Measurements from ENCODE around the gene SLC15A4. TPM values are rescaled to one million over a fixed set of nuclear protein-coding genes. Genes with fewer than 3 reads are reported as not detected.

SLC15A4 gene
- total and polyA plus RNA-seq, 2 donors (not counting 1 experiment from before 2014, with no cell fraction given), result 35.8 to 36.3 TPM

GRCh38 chr12:128817111-128818015, 6.4 kb downstream of the SLC15A4 start:
- DNase-seq (ENCODE audit: low read depth in 2 of 2), result peak; percentile 43 to 88
- Histone ChIP-seq H2AFZ (ENCODE audit: low read length) (no peak overlapping the region), H4K20me1 (ENCODE audit: control insufficient read depth, extremely low read depth, insufficient read depth, low read length) (no peaks in the 10 kb centered on the region), H3K79me2 (ENCODE audit: control insufficient read depth, insufficient read depth, low read length) (peaks cover 85% of the 10 kb centered on the region), H3K4me2 (ENCODE audit: extremely low read depth, insufficient read depth, low read length) (peak overlapping the region; percentile 7), H3K9ac (ENCODE audit: insufficient read depth, low read length) (no peak overlapping the region), H3K9me3 (ENCODE audit: control insufficient read depth, insufficient read depth, low read depth, low read length) (no peaks in the 10 kb centered on the region), H3K27ac (ENCODE audit: insufficient read depth, low read length) (peak overlapping the region; percentile 64), H3K27me3 (ENCODE audit: control insufficient read depth, insufficient read depth, low read length) (no peaks in the 10 kb centered on the region), H3K4me3 (replicated peaks in 1 of 4; ENCODE audit: control extremely low read depth in 1 of 4, insufficient read depth in 1 of 4, low read depth in 3 of 4, low read length in 4 of 4) (no peak overlapping the region), H3K4me1 (ENCODE audit: control insufficient read depth, extremely low read depth, insufficient read depth, low read length) (peaks cover 9% of the 10 kb centered on the region), H3K36me3 (ENCODE audit: control insufficient read depth, insufficient read depth, low read length) (peaks cover 5% of the 10 kb centered on the region)
- TF ChIP-seq EZH2 (IDR thresholded peaks at IDR 0.05; ENCODE audit: low read length, missing control alignments), result no peak
- TF ChIP-seq CTCF (conservative IDR thresholded peaks at IDR 0.05 in 1 of 2, IDR thresholded peaks at IDR 0.05 in 1 of 2; ENCODE audit: low read depth in 1 of 2, low read length in 2 of 2), result no peak

GRCh38 chr12:128816643-128816920, 7.2 kb downstream of the SLC15A4 start:
- Histone ChIP-seq H2AFZ (ENCODE audit: low read length) (no peak overlapping the region), H3K27ac (ENCODE audit: insufficient read depth, low read length) (no peak overlapping the region), H3K9ac (ENCODE audit: insufficient read depth, low read length) (no peak overlapping the region), H3K4me3 (replicated peaks in 1 of 4; ENCODE audit: control extremely low read depth in 1 of 4, insufficient read depth in 1 of 4, low read depth in 3 of 4, low read length in 4 of 4) (no peak overlapping the region), H3K79me2 (ENCODE audit: control insufficient read depth, insufficient read depth, low read length) (peaks cover 83% of the 10 kb centered on the region), H3K36me3 (ENCODE audit: control insufficient read depth, insufficient read depth, low read length) (peaks cover 5% of the 10 kb centered on the region), H3K9me3 (ENCODE audit: control insufficient read depth, insufficient read depth, low read depth, low read length) (no peaks in the 10 kb centered on the region), H3K27me3 (ENCODE audit: control insufficient read depth, insufficient read depth, low read length) (no peaks in the 10 kb centered on the region), H4K20me1 (ENCODE audit: control insufficient read depth, extremely low read depth, insufficient read depth, low read length) (no peaks in the 10 kb centered on the region), H3K4me1 (ENCODE audit: control insufficient read depth, extremely low read depth, insufficient read depth, low read length) (peaks cover 7% of the 10 kb centered on the region), H3K4me2 (ENCODE audit: extremely low read depth, insufficient read depth, low read length) (no peak overlapping the region)
- no peak for TF ChIP-seq CTCF (conservative IDR thresholded peaks at IDR 0.05 in 1 of 2, IDR thresholded peaks at IDR 0.05 in 1 of 2; ENCODE audit: low read depth in 1 of 2, low read length in 2 of 2)
- TF ChIP-seq EZH2 (IDR thresholded peaks at IDR 0.05; ENCODE audit: low read length, missing control alignments), result no peak
- no peak for DNase-seq (ENCODE audit: low read depth in 2 of 2)

- Histone ChIP-seq H3K4me1 (ENCODE audit: control insufficient read depth, extremely low read depth, insufficient read depth, low read length) (peaks cover 7% of the 10 kb centered on the region), H3K4me2 (ENCODE audit: extremely low read depth, insufficient read depth, low read length) (no peak overlapping the region), H3K9me3 (ENCODE audit: control insufficient read depth, insufficient read depth, low read depth, low read length) (no peaks in the 10 kb centered on the region), H3K79me2 (ENCODE audit: control insufficient read depth, insufficient read depth, low read length) (peaks cover 80% of the 10 kb centered on the region), H3K36me3 (ENCODE audit: control insufficient read depth, insufficient read depth, low read length) (peaks cover 5% of the 10 kb centered on the region), H3K27ac (ENCODE audit: insufficient read depth, low read length) (no peak overlapping the region), H2AFZ (ENCODE audit: low read length) (no peak overlapping the region), H3K27me3 (ENCODE audit: control insufficient read depth, insufficient read depth, low read length) (no peaks in the 10 kb centered on the region), H4K20me1 (ENCODE audit: control insufficient read depth, extremely low read depth, insufficient read depth, low read length) (no peaks in the 10 kb centered on the region), H3K4me3 (replicated peaks in 1 of 4; ENCODE audit: control extremely low read depth in 1 of 4, insufficient read depth in 1 of 4, low read depth in 3 of 4, low read length in 4 of 4) (no peak overlapping the region), H3K9ac (ENCODE audit: insufficient read depth, low read length) (no peak overlapping the region)
- peak in 1 of 2 donors; percentile 33 for DNase-seq (ENCODE audit: low read depth in 2 of 2)
- TF ChIP-seq EZH2 (IDR thresholded peaks at IDR 0.05; ENCODE audit: low read length, missing control alignments) (no peak), CTCF (conservative IDR thresholded peaks at IDR 0.05 in 1 of 2, IDR thresholded peaks at IDR 0.05 in 1 of 2; ENCODE audit: low read depth in 1 of 2, low read length in 2 of 2) (no peak)
Observed at GRCh38 chr12:128815779-128816642, 7.7 kb downstream of the SLC15A4 start.

All from fibroblast of lung (primary cell).